HG03280 (cell line): ENCODE data around the gene PCCA.
"Not testable (repeated sequence)": the region's sequence is repeated elsewhere in the genome, so short reads cannot be mapped to it uniquely, and the experiment has no call there.

Experiments used
- ATAC-seq: cut with Tn5 transposase; IDR thresholded peaks from one replicate; pipeline ENCODE4 v1.9.1; 2021; ENCODE audit warnings: mild to moderate bottlenecking, moderate library complexity; ENCODE audit not compliant: unreplicated experiment

Gene PCCA

GRCh38 chr13:100139817-100140216 lies 50.9 kb downstream of the PCCA start:
- no peak for ATAC-seq

GRCh38 chr13:100140441-100140840 lies 51.5 kb downstream of the PCCA start:
- no peak for ATAC-seq

- not testable (repeated sequence) for ATAC-seq
Measured at GRCh38 chr13:100141461-100141961, 52.6 kb downstream of the PCCA start.

GRCh38 chr13:100146534-100146933 lies 57.6 kb downstream of the PCCA start:
- no peak for ATAC-seq

GRCh38 chr13:100147825-100148224 lies 58.9 kb downstream of the PCCA start:
- ATAC-seq = no peak

GRCh38 chr13:100148422-100148821 lies 59.5 kb downstream of the PCCA start:
- ATAC-seq = no peak

- ATAC-seq = no peak
Measured at GRCh38 chr13:100149389-100149788, 60.5 kb downstream of the PCCA start.

- not testable (repeated sequence) for ATAC-seq
Measured at GRCh38 chr13:100150711-100151110, 61.8 kb downstream of the PCCA start.

- ATAC-seq = no peak
Measured at GRCh38 chr13:100154842-100155416, 66.0 kb downstream of the PCCA start.

GRCh38 chr13:100156788-100157187 lies 67.9 kb downstream of the PCCA start:
- ATAC-seq = no peak

- ATAC-seq = no peak
Measured at GRCh38 chr13:100158569-100158968, 69.7 kb downstream of the PCCA start.

GRCh38 chr13:100159584-100159983 lies 70.7 kb downstream of the PCCA start:
- no peak for ATAC-seq

- no peak for ATAC-seq
Measured at GRCh38 chr13:100160450-100160849, 71.6 kb downstream of the PCCA start.

GRCh38 chr13:100163375-100163774 lies 74.5 kb downstream of the PCCA start:
- no peak for ATAC-seq

GRCh38 chr13:100173203-100173602 lies 84.3 kb downstream of the PCCA start:
- ATAC-seq = no peak

- not testable (repeated sequence) for ATAC-seq
Measured at GRCh38 chr13:100174455-100174854, 85.6 kb downstream of the PCCA start.

- no peak for ATAC-seq
Measured at GRCh38 chr13:100175078-100175802, 86.3 kb downstream of the PCCA start.

- no peak for ATAC-seq
Measured at GRCh38 chr13:100175803-100176182, 86.9 kb downstream of the PCCA start.

- no peak for ATAC-seq
Measured at GRCh38 chr13:100176801-100177400, 88.0 kb downstream of the PCCA start.

GRCh38 chr13:100178309-100178708 lies 89.4 kb downstream of the PCCA start:
- no peak for ATAC-seq

- no peak for ATAC-seq
Measured at GRCh38 chr13:100179276-100179675, 90.4 kb downstream of the PCCA start.

GRCh38 chr13:100182900-100183490 lies 94.1 kb downstream of the PCCA start:
- ATAC-seq = no peak
